HG03064 (cell line): ENCODE data around the gene PHACTR3.

Experiments
- ATAC-seq: cut with Tn5 transposase; IDR thresholded peaks from one replicate; pipeline ENCODE4 v1.9.1; 2021; ENCODE audit warnings: low read depth; ENCODE audit not compliant: unreplicated experiment

The PHACTR3 gene

GRCh38 chr20:59688356-59688755 is 84.0 kb downstream of the PHACTR3 start:
- no peak for ATAC-seq

GRCh38 chr20:59688999-59689398 is 84.7 kb downstream of the PHACTR3 start:
- no peak for ATAC-seq

- ATAC-seq = no peak
Observed at GRCh38 chr20:59690101-59690500, 85.8 kb downstream of the PHACTR3 start.

GRCh38 chr20:59690976-59691375 is 86.6 kb downstream of the PHACTR3 start:
- no peak for ATAC-seq

GRCh38 chr20:59692139-59692538 is 87.8 kb downstream of the PHACTR3 start:
- ATAC-seq = no peak

GRCh38 chr20:59693587-59693986 is 89.2 kb downstream of the PHACTR3 start:
- no peak for ATAC-seq

GRCh38 chr20:59696476-59696875 is 92.1 kb downstream of the PHACTR3 start:
- ATAC-seq = no peak

GRCh38 chr20:59697068-59697467 is 92.7 kb downstream of the PHACTR3 start:
- ATAC-seq = no peak

- ATAC-seq = no peak
Observed at GRCh38 chr20:59698598-59698997, 94.3 kb downstream of the PHACTR3 start.

- no peak for ATAC-seq
Observed at GRCh38 chr20:59701236-59701635, 96.9 kb downstream of the PHACTR3 start.

- no peak for ATAC-seq
Observed at GRCh38 chr20:59703046-59703445, 98.7 kb downstream of the PHACTR3 start.

GRCh38 chr20:59705651-59706399 is 101.5 kb downstream of the PHACTR3 start:
- ATAC-seq = no peak

- ATAC-seq = no peak
Observed at GRCh38 chr20:59706400-59706693, 102.0 kb downstream of the PHACTR3 start.

- no peak for ATAC-seq
Observed at GRCh38 chr20:59708326-59708725, 104.0 kb downstream of the PHACTR3 start.

- ATAC-seq = no peak
Observed at GRCh38 chr20:59709636-59710035, 105.3 kb downstream of the PHACTR3 start.

- no peak for ATAC-seq
Observed at GRCh38 chr20:59718071-59718470, 113.7 kb downstream of the PHACTR3 start.

GRCh38 chr20:59718751-59719150 is 114.4 kb downstream of the PHACTR3 start:
- no peak for ATAC-seq

GRCh38 chr20:59720013-59720412 is 115.7 kb downstream of the PHACTR3 start:
- no peak for ATAC-seq

- no peak for ATAC-seq
Observed at GRCh38 chr20:59721386-59721785, 117.0 kb downstream of the PHACTR3 start.

GRCh38 chr20:59723108-59723500 is 118.8 kb downstream of the PHACTR3 start:
- no peak for ATAC-seq

- no peak for ATAC-seq
Observed at GRCh38 chr20:59723607-59724456, 119.5 kb downstream of the PHACTR3 start.
